Peyer's patch (tissue), 4 donors: ENCODE results near the gene TNIK. TPM values are rescaled to one million over a fixed set of nuclear protein-coding genes. Genes with fewer than 3 reads are reported as not detected.

Source experiments
- DNase-seq, 3 donors: peaks; one replicate each; pipeline ENCODE4 v3.0.0-alpha.2; 2017 to 2019
- H3K27ac ChIP-seq, 4 donors: fragments of 200-600 bp; sonication (generic); one replicate each; pipeline ENCODE4 v1.5.1; 2016 to 2019
- H3K27me3 ChIP-seq, 2 donors: fragments of 200-600 bp; sonication (generic); one replicate each; pipeline ENCODE4 v1.5.1; 2019
- H3K36me3 ChIP-seq, 3 donors: fragments of 200-600 bp; sonication (generic); one replicate each; pipeline ENCODE4 v1.5.1; 2016 to 2019
- H3K4me1 ChIP-seq, 4 donors: fragments of 200-600 bp; sonication (generic); one replicate each; pipeline ENCODE4 v1.5.1; 2016 to 2019
- H3K4me3 ChIP-seq, 4 donors: fragments of 200-600 bp; sonication (generic); 1 replicate in 3 of 4; 2 replicates in 1 of 4; pipeline ENCODE4 v1.5.1; 2016 to 2019; ENCODE audit warnings: mild to moderate bottlenecking in 1 of 4
- H3K9me3 ChIP-seq, 4 donors: fragments of 200-600 bp; sonication (generic); one replicate each; pipeline ENCODE4 v1.5.1; 2016 to 2019; ENCODE audit warnings: mild to moderate bottlenecking in 1 of 4
- POLR2A ChIP-seq, 2 donors: fragments of 450-650 bp; IDR thresholded peaks; one replicate each; pipeline ENCODE4 v1.5.1; 2017; ENCODE audit warnings: antibody characterized with exemption in 2 of 2, mild to moderate bottlenecking in 2 of 2, moderate library complexity in 2 of 2
- total RNA-seq, 4 donors: library from RNA; depleted of rRNA; stranded (reverse); fragments of >200 nt; gene quantifications; one replicate each; pipeline ENCODE4 v1.1.0, GENCODE V29; 2016
- TF ChIP-seq, protein P1 (sequence below), 6 experiments: fragments of 450-650 bp in 4 of 6; fragments of 200-600 bp in 2 of 6; sonication (generic) in 1 of 6; IDR thresholded peaks; one replicate each; pipeline ENCODE4 v1.5.1; 2017 to 2019; ENCODE audit warnings: antibody characterized with exemption in 6 of 6, mild to moderate bottlenecking in 3 of 6, moderate library complexity in 1 of 6

The TNIK gene
- total RNA-seq, 4 donors from 2014 or later: 37.1 to 84.8 (median 74.4) TPM

DNA sequence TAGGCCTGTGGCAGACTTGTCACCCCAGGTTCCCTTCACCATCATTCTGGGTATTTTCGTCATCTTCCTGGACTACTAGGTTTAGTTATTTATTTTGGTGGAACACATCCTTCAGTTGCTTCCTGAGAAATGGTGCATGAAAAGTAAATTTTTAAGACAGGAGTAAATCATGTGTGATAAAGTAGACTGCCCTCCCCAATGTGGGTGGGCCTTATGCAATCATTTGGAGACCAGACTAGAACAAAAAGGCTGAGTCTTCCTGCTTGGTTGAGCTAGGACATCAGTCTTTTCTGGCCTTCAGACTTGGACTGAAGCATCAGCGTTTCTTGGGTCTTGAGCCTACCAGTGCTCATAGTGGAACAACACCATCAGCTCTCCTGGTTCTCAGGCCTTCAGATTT is 382.9 kb downstream of the TNIK start:
- TF ChIP-seq, protein P1, sequence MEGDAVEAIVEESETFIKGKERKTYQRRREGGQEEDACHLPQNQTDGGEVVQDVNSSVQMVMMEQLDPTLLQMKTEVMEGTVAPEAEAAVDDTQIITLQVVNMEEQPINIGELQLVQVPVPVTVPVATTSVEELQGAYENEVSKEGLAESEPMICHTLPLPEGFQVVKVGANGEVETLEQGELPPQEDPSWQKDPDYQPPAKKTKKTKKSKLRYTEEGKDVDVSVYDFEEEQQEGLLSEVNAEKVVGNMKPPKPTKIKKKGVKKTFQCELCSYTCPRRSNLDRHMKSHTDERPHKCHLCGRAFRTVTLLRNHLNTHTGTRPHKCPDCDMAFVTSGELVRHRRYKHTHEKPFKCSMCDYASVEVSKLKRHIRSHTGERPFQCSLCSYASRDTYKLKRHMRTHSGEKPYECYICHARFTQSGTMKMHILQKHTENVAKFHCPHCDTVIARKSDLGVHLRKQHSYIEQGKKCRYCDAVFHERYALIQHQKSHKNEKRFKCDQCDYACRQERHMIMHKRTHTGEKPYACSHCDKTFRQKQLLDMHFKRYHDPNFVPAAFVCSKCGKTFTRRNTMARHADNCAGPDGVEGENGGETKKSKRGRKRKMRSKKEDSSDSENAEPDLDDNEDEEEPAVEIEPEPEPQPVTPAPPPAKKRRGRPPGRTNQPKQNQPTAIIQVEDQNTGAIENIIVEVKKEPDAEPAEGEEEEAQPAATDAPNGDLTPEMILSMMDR (IDR thresholded peaks at IDR 0.05): no peak
- no peaks in the 10 kb centered on the region for H3K27me3 ChIP-seq
- H3K9me3 ChIP-seq: no peaks in the 10 kb centered on the region
- no peak for DNase-seq
- no peak overlapping the region for H3K4me3 ChIP-seq
- H3K4me1 ChIP-seq: no peaks in the 10 kb centered on the region
- peaks cover 0 to 53% (median 0%) of the 10 kb centered on the region in 3 donors for H3K36me3 ChIP-seq
- no peak overlapping the region for H3K27ac ChIP-seq

DNA sequence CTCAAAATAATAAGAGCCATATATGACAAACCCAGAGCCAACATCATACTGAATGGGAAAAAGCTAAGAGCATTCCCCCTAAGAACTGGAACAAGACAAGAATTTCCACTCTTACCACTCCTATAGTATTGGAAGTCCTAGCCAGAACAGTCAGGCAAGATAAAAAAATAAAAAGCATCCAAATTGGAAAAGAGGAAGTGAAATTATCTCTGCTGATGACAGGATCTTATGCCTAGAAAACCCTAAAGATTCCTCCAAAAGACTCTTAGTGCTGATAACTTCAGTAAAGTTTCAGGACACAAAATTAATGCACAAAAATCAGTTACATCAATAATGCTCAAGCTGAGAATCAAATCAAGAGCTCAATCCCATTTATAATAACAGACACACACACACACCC is 387.8 kb downstream of the TNIK start:
- no peak for DNase-seq

DNA sequence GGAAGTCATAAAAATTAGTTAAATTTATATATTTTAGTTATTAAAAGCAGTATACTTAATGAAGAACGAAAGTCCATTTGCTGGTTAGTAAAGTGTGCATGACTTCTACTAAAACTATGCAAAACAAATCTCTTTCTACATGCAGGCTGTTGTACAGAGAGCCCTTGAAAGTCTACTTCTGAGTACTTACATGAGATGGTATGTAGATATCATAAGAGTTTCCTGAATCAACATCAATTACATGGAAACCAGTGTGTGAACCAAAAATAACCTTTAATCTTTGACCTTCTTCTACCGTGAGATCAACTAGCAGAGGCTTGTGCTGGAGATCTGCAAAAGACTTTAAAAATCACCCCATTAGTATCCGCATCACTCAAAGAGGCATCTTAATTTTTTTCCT is 391.5 kb downstream of the TNIK start:
- Histone ChIP-seq H3K9me3 (no peaks in the 10 kb centered on the region), H3K27ac (no peak overlapping the region), H3K36me3 (peaks cover 0 to 56% (median 0%) of the 10 kb centered on the region in 3 donors), H3K27me3 (no peaks in the 10 kb centered on the region), H3K4me3 (no peak overlapping the region), H3K4me1 (no peaks in the 10 kb centered on the region)
- no peak for TF ChIP-seq POLR2A (IDR thresholded peaks at IDR 0.05)
- TF ChIP-seq, protein P1 (IDR thresholded peaks at IDR 0.05): no peak
- no peak for DNase-seq

More for the DNA sequence above, 387.8 kb downstream of the TNIK start:
- Histone ChIP-seq H3K36me3 (peaks cover 0 to 50% (median 0%) of the 10 kb centered on the region in 3 donors), H3K27me3 (no peaks in the 10 kb centered on the region), H3K4me3 (no peak overlapping the region), H3K9me3 (no peaks in the 10 kb centered on the region), H3K27ac (no peak overlapping the region), H3K4me1 (no peaks in the 10 kb centered on the region)
- TF ChIP-seq, protein P1 (IDR thresholded peaks at IDR 0.05): no peak
- no peak for TF ChIP-seq POLR2A (IDR thresholded peaks at IDR 0.05)

DNA sequence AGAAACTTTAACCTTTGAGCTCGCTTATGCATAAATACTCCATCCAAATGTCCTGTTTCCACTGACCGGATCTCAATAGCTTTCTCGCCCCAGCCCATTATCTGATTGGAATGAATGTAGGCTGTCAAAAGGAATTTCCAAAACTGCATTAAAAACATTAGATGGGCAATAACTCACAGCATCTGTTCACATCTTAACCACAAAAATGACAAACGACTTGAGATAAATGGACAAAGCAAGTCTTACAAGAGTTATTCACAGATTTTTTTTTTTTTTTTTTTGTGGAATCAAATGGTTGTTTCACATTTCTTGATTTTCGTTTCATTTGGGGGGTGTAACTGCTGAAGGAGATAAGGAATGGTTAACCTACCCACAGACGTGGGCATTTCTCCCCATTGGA is 394.0 kb downstream of the TNIK start:
- H3K36me3 ChIP-seq: peaks cover 0 to 51% (median 0%) of the 10 kb centered on the region in 3 donors
- no peak overlapping the region for H3K4me3 ChIP-seq
- H3K27me3 ChIP-seq: no peaks in the 10 kb centered on the region
- H3K27ac ChIP-seq: no peak overlapping the region
- no peaks in the 10 kb centered on the region for H3K9me3 ChIP-seq
- H3K4me1 ChIP-seq: no peaks in the 10 kb centered on the region
- TF ChIP-seq, protein P1 (IDR thresholded peaks at IDR 0.05): no peak
- TF ChIP-seq POLR2A (IDR thresholded peaks at IDR 0.05): no peak
- DNase-seq: no peak

DNA sequence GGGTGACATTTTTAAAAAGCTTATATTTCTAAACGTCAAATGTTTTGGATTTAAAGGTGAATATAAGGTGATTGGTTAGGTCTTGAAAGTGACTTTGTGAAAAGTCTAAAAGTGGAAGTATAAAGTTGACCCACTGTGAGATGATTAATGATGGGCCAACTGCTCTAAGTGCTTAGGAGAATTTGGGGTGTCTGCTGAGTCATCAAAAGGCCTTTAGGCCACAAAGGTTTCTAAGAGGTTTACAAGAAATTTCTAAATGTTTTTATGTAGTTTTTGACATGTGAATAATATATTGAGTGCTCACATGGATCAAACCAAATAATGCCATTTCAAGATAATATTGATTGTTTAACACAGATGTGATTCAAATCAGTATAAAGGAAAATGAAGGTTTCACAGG is 394.5 kb downstream of the TNIK start:
- Histone ChIP-seq H3K9me3 (no peaks in the 10 kb centered on the region), H3K4me1 (no peaks in the 10 kb centered on the region), H3K36me3 (peaks cover 0 to 47% (median 0%) of the 10 kb centered on the region in 3 donors), H3K4me3 (no peak overlapping the region), H3K27me3 (no peaks in the 10 kb centered on the region), H3K27ac (no peak overlapping the region)
- no peak for DNase-seq
- no peak for TF ChIP-seq POLR2A (IDR thresholded peaks at IDR 0.05)

DNA sequence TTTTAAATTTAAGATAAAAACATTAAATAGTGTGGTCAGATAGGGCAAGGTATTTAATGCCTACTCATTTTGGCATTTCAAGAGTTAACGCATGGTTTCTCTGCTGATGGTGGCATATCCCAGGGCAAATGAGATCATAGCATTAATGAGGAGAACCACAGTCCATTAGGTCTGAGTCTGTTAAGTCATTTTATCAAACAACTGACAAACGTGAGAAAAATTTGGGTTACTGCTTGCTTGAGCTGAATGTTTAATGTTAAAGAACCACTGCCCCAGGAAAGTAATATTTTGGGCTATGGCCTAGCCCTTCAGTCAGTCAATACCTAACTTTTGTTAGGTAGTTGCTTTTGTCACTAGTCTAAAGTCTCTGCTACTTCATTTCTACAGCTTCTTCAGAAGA is 395.7 kb downstream of the TNIK start:
- Histone ChIP-seq H3K9me3 (no peaks in the 10 kb centered on the region), H3K27me3 (no peaks in the 10 kb centered on the region), H3K4me1 (no peaks in the 10 kb centered on the region), H3K27ac (no peak overlapping the region), H3K36me3 (peaks cover 0 to 35% (median 0%) of the 10 kb centered on the region in 3 donors), H3K4me3 (no peak overlapping the region)
- TF ChIP-seq, protein P1 (IDR thresholded peaks at IDR 0.05): no peak
- TF ChIP-seq POLR2A (IDR thresholded peaks at IDR 0.05): no peak
- no peak for DNase-seq
